Measurements from ENCODE around the gene GPR152. TPM values are rescaled to one million over a fixed set of nuclear protein-coding genes. Genes with fewer than 3 reads are reported as not detected.
A peak's percentile ranks its signal among the peaks of the same experiment; 100 is the strongest.
"Not testable (repeated sequence)": the region's sequence is repeated elsewhere in the genome, so short reads cannot be mapped to it uniquely, and the experiment has no call there.

The GPR152 gene
- total RNA-seq, 2 donors from 2014 or later, result not detected

- DNase-seq (ENCODE audit: low spot score) (no peak), ATAC-seq (ENCODE audit: insufficient number of reproducible peaks, low FRiP score, low read depth) (no peak)
- TF ChIP-seq CTCF (IDR thresholded peaks at IDR 0.05), result no peak
- Histone ChIP-seq H3K27me3 (replicated peaks; ENCODE audit: insufficient read depth) (peaks cover 5% of the 10 kb centered on the region), H3K27ac (no peak overlapping the region), H3K4me3 (no peak overlapping the region), H3K4me1 (ENCODE audit: control insufficient read depth in 1 of 2, low read depth in 2 of 2) (peaks cover 0 to 6% of the 10 kb centered on the region in 2 donors), H3K36me3 (no peaks in the 10 kb centered on the region), H3K9me3 (no peaks in the 10 kb centered on the region)
Measured at GRCh38 chr11:67406420-67406968, 46.0 kb downstream of the GPR152 start.

- no peak overlapping the region for H3K27ac ChIP-seq
- no peaks in the 10 kb centered on the region for H3K9me3 ChIP-seq
- H3K4me1 ChIP-seq (ENCODE audit: control insufficient read depth in 1 of 2, low read depth in 2 of 2), result peaks cover under 1 to 9% of the 10 kb centered on the region in 2 donors
- TF ChIP-seq CTCF (IDR thresholded peaks at IDR 0.05), result no peak
- DNase-seq (ENCODE audit: low spot score) (no peak), ATAC-seq (ENCODE audit: insufficient number of reproducible peaks, low FRiP score, low read depth) (no peak)
- H3K4me3 ChIP-seq, result no peak overlapping the region
- peaks cover 5% of the 10 kb centered on the region for H3K27me3 ChIP-seq (replicated peaks; ENCODE audit: insufficient read depth)
- no peaks in the 10 kb centered on the region for H3K36me3 ChIP-seq
Measured at GRCh38 chr11:67405688-67406339, 46.7 kb downstream of the GPR152 start.

- no peaks in the 10 kb centered on the region for H3K36me3 ChIP-seq
Measured at GRCh38 chr11:67405196-67405567, 47.3 kb downstream of the GPR152 start.

GRCh38 chr11:67404515-67405195, 47.9 kb downstream of the GPR152 start:
- Histone ChIP-seq H3K27me3 (replicated peaks; ENCODE audit: insufficient read depth) (peaks cover 5% of the 10 kb centered on the region), H3K9me3 (no peaks in the 10 kb centered on the region), H3K36me3 (peaks cover 3% of the 10 kb centered on the region), H3K27ac (no peak overlapping the region), H3K4me1 (ENCODE audit: control insufficient read depth in 1 of 2, low read depth in 2 of 2) (peaks cover 12 to 21% of the 10 kb centered on the region in 2 donors), H3K4me3 (peak overlapping the region; percentile 58)
- DNase-seq (ENCODE audit: low spot score) (no peak), ATAC-seq (ENCODE audit: insufficient number of reproducible peaks, low FRiP score, low read depth) (no peak)
- no peak for TF ChIP-seq CTCF (IDR thresholded peaks at IDR 0.05)

More at GRCh38 chr11:67405196-67405567, 47.3 kb downstream of the GPR152 start:
- no peak overlapping the region for H3K27ac ChIP-seq
- TF ChIP-seq CTCF (IDR thresholded peaks at IDR 0.05), result no peak
- H3K9me3 ChIP-seq, result no peaks in the 10 kb centered on the region
- H3K4me1 ChIP-seq (ENCODE audit: control insufficient read depth in 1 of 2, low read depth in 2 of 2), result peaks cover 7 to 15% of the 10 kb centered on the region in 2 donors
- DNase-seq (ENCODE audit: low spot score) (no peak), ATAC-seq (ENCODE audit: insufficient number of reproducible peaks, low FRiP score, low read depth) (no peak)
- H3K4me3 ChIP-seq, result no peak overlapping the region
- H3K27me3 ChIP-seq (replicated peaks; ENCODE audit: insufficient read depth), result peaks cover 5% of the 10 kb centered on the region

- H3K27me3 ChIP-seq (replicated peaks; ENCODE audit: insufficient read depth); H3K9me3 ChIP-seq; H3K4me3 ChIP-seq; ATAC-seq (ENCODE audit: insufficient number of reproducible peaks, low FRiP score, low read depth); DNase-seq (ENCODE audit: low spot score); H3K27ac ChIP-seq: not testable (repeated sequence)
- Histone ChIP-seq H3K4me1 (ENCODE audit: control insufficient read depth in 1 of 2, low read depth in 2 of 2) (peaks cover 16 to 27% of the 10 kb centered on the region in 2 donors), H3K36me3 (peaks cover 15% of the 10 kb centered on the region)
Measured at GRCh38 chr11:67403085-67403484, 49.4 kb downstream of the GPR152 start.

GRCh38 chr11:67402192-67402839, 50.2 kb downstream of the GPR152 start:
- Histone ChIP-seq H3K36me3 (peaks cover 23% of the 10 kb centered on the region), H3K4me3 (peak overlapping the region; percentile 100), H3K4me1 (ENCODE audit: control insufficient read depth in 1 of 2, low read depth in 2 of 2) (peaks cover 16 to 27% of the 10 kb centered on the region in 2 donors), H3K27ac (peak overlapping the region; percentile 78 to 94)
- not testable (repeated sequence) for DNase-seq (ENCODE audit: low spot score); H3K9me3 ChIP-seq; H3K27me3 ChIP-seq (replicated peaks; ENCODE audit: insufficient read depth); ATAC-seq (ENCODE audit: insufficient number of reproducible peaks, low FRiP score, low read depth)

All from thoracic aorta (tissue), 2 donors.